NB4 (cell line): Measurements from ENCODE around the gene FABP6.
"Not testable (repeated sequence)": the region's sequence is repeated elsewhere in the genome, so short reads cannot be mapped to it uniquely, and the experiment has no call there.

ENCODE experiments used
- CTCF ChIP-seq: IDR thresholded peaks from one replicate; pipeline ENCODE4 v1.5.1; 2012; ENCODE audit warnings: low read depth, low read length
- MYC ChIP-seq: IDR thresholded peaks from 2 replicates; pipeline ENCODE4 v1.6.1; 2011; ENCODE audit warnings: low read depth, low read length
- POLR2A ChIP-seq: IDR thresholded peaks from 2 replicates; pipeline ENCODE4 v1.6.1; 2011; ENCODE audit warnings: mild to moderate bottlenecking; ENCODE audit not compliant: insufficient read length; ENCODE audit errors: extremely low read depth

GRCh38 chr5:160193790-160194189 is 35.5 kb upstream of the FABP6 start:
- not testable (repeated sequence) for TF ChIP-seq CTCF, POLR2A, MYC
